Adrenal gland (tissue), 5 donors: Measurements from ENCODE around the gene PAX5.

Experiments used
- POLR2A ChIP-seq, 2 donors: fragments of 450-650 bp; IDR thresholded peaks; one replicate each; pipeline ENCODE4 v1.6.1; 2017; ENCODE audit warnings: antibody characterized with exemption in 2 of 2, mild to moderate bottlenecking in 2 of 2, moderate library complexity in 1 of 2
- TF ChIP-seq, protein P1 (sequence below), 6 experiments: fragments of 450-650 bp in 4 of 6; fragments of 200-600 bp in 2 of 6; sonication (generic) in 1 of 6; IDR thresholded peaks; 1 replicate in 5 of 6; 2 replicates in 1 of 6; pipeline versions ENCODE4 v1.5.1 to v1.8.0; 2016 to 2021; ENCODE audit warnings: antibody characterized with exemption in 6 of 6, mild to moderate bottlenecking in 2 of 6, moderate library complexity in 1 of 6
- donor health status: DM: no; HTN: no; CAD: no.

GRCh38 chr9:36803961-36804360 is 230.1 kb downstream of the PAX5 start:
- no peak for TF ChIP-seq POLR2A (IDR thresholded peaks at IDR 0.05)
- TF ChIP-seq, protein P1, sequence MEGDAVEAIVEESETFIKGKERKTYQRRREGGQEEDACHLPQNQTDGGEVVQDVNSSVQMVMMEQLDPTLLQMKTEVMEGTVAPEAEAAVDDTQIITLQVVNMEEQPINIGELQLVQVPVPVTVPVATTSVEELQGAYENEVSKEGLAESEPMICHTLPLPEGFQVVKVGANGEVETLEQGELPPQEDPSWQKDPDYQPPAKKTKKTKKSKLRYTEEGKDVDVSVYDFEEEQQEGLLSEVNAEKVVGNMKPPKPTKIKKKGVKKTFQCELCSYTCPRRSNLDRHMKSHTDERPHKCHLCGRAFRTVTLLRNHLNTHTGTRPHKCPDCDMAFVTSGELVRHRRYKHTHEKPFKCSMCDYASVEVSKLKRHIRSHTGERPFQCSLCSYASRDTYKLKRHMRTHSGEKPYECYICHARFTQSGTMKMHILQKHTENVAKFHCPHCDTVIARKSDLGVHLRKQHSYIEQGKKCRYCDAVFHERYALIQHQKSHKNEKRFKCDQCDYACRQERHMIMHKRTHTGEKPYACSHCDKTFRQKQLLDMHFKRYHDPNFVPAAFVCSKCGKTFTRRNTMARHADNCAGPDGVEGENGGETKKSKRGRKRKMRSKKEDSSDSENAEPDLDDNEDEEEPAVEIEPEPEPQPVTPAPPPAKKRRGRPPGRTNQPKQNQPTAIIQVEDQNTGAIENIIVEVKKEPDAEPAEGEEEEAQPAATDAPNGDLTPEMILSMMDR (IDR thresholded peaks at IDR 0.05), result no peak
